B cell (primary cell): ENCODE measurements around the gene IL11RA. TPM values are rescaled to one million over a fixed set of nuclear protein-coding genes. Genes with fewer than 3 reads are reported as not detected.
A peak's percentile ranks its signal among the peaks of the same experiment; 100 is the strongest.

Experiments
- ATAC-seq: fragments of 200-7000 bp; cut with Tn5 transposase; one replicate; pipeline ENCODE4 v1.10.0; 2021; ENCODE audit warnings: low read depth, mild to moderate bottlenecking, moderate number of reproducible peaks, moderate library complexity
- CTCF ChIA-PET: fragments of 350-600 bp; sonication (Branson Sonifier 250); formaldehyde crosslinking; loops from one replicate; lab custom pipeline; 2021; ENCODE audit warnings: antibody characterized with exemption, inconsistent platforms; lab: Charles Lee
- POLR2A ChIA-PET: fragments of 350-600 bp; sonication (Branson Sonifier 250); formaldehyde crosslinking; loops from one replicate; lab custom pipeline; 2021; ENCODE audit warnings: antibody characterized with exemption; lab: Charles Lee
- DNase-seq: peaks from one replicate; pipeline ENCODE4 v3.0.0; 2013
- H2AFZ ChIP-seq: 2 replicates; pipeline ENCODE4 v1.6.1; 2012; ENCODE audit warnings: mild to moderate bottlenecking, low read depth, low read length; ENCODE audit not compliant: insufficient read depth, poor library complexity, severe bottlenecking
- H3K27ac ChIP-seq, 2 donors: 1 replicate in 1 of 2; 2 replicates in 1 of 2; pipeline ENCODE4 v1.5.1; 2012 to 2013; ENCODE audit warnings: low read length in 2 of 2, mild to moderate bottlenecking in 2 of 2, moderate library complexity in 1 of 2
- H3K27me3 ChIP-seq, 4 experiments: fragments of 200-600 bp in 1 of 4; sonication (generic) in 1 of 4; replicated peaks in 1 of 4; 1 replicate in 2 of 4; 2 replicates in 2 of 4; pipeline versions ENCODE4 v1.6.1 to v1.7.0; 2013 to 2016; ENCODE audit warnings: low read length in 3 of 4, mild to moderate bottlenecking in 2 of 4, mixed read lengths in 1 of 4, moderate library complexity in 1 of 4; ENCODE audit not compliant: insufficient read depth in 4 of 4, control insufficient read depth in 3 of 4; ENCODE audit errors: control extremely low read depth in 1 of 4
- H3K36me3 ChIP-seq, 2 experiments: replicated peaks in 1 of 2; 1 replicate in 1 of 2; 2 replicates in 1 of 2; pipeline versions ENCODE4 v1.6.1 to v1.7.1; 2013; ENCODE audit warnings: low read length in 1 of 2; ENCODE audit not compliant: insufficient read depth in 2 of 2, control insufficient read depth in 1 of 2; ENCODE audit errors: control extremely low read depth in 1 of 2, extremely low read depth in 1 of 2
- H3K4me1 ChIP-seq, 2 donors: fragments of 200-600 bp in 1 of 2; sonication (generic) in 1 of 2; 1 replicate in 1 of 2; 2 replicates in 1 of 2; pipeline versions ENCODE4 v1.5.1 to v1.6.1; 2013 to 2017; ENCODE audit warnings: low read length in 2 of 2; ENCODE audit not compliant: control insufficient read depth in 2 of 2, insufficient read depth in 2 of 2
- H3K4me2 ChIP-seq: replicated peaks from 2 replicates; pipeline ENCODE3; 2012; ENCODE audit warnings: mild to moderate bottlenecking, low read depth, low read length; ENCODE audit not compliant: poor library complexity, severe bottlenecking
- H3K4me3 ChIP-seq, 5 experiments: fragments of 200-600 bp in 1 of 5; sonication (generic) in 1 of 5; 1 replicate in 3 of 5; 2 replicates in 2 of 5; pipeline versions ENCODE4 v1.5.1 to v1.7.0; 2011 to 2016; ENCODE audit warnings: low read length in 4 of 5, mild to moderate bottlenecking in 4 of 5, low read depth in 2 of 5, control low read depth in 1 of 5, moderate library complexity in 1 of 5; ENCODE audit not compliant: insufficient read depth in 1 of 5; ENCODE audit errors: control extremely low read depth in 1 of 5, extremely low read depth in 1 of 5
- H3K79me2 ChIP-seq: fragments of 200-600 bp; sonication (generic); one replicate; pipeline ENCODE4 v1.6.0; 2016; ENCODE audit warnings: low read length; ENCODE audit not compliant: control insufficient read depth, insufficient read depth
- H3K9ac ChIP-seq: fragments of 200-600 bp; sonication (generic); 2 replicates; pipeline ENCODE4 v1.6.1; 2017; ENCODE audit warnings: mild to moderate bottlenecking, low read length, moderate library complexity
- H3K9me3 ChIP-seq, 3 donors: one replicate each; pipeline versions ENCODE4 v1.6.1 to v1.7.1; 2013; ENCODE audit warnings: low read length in 2 of 3; ENCODE audit not compliant: control insufficient read depth in 2 of 3, insufficient read depth in 1 of 3; ENCODE audit errors: control extremely low read depth in 1 of 3
- H4K20me1 ChIP-seq: 2 replicates; pipeline ENCODE4 v1.6.0; 2012; ENCODE audit warnings: mild to moderate bottlenecking, low read length; ENCODE audit not compliant: insufficient read depth, control insufficient read depth, poor library complexity, severe bottlenecking
- H3K27ac Mint-ChIP-seq: one replicate; pipeline ENCODE4 v1.8.0; 2021; ENCODE audit warnings: mixed read lengths
- H3K27me3 Mint-ChIP-seq: one replicate; pipeline ENCODE4 v1.8.0; 2021; ENCODE audit warnings: mixed read lengths
- H3K4me1 Mint-ChIP-seq: one replicate; pipeline ENCODE4 v1.8.0; 2021; ENCODE audit warnings: mixed read lengths
- H3K4me3 Mint-ChIP-seq: one replicate; pipeline ENCODE4 v1.8.0; 2021; ENCODE audit warnings: mixed read lengths
- H3K9me3 Mint-ChIP-seq: one replicate; pipeline ENCODE4 v1.8.0; 2022; ENCODE audit warnings: mixed read lengths; ENCODE audit not compliant: insufficient read depth
- CTCF ChIP-seq: fragments of 200-600 bp; IDR thresholded peaks from one replicate; pipeline ENCODE4 v1.8.0; 2022; ENCODE audit warnings: antibody characterized with exemption, mild to moderate bottlenecking
- EZH2 ChIP-seq: IDR thresholded peaks from 2 replicates; pipeline ENCODE4 v1.6.1; 2012; ENCODE audit warnings: borderline replicate concordance, low read depth, mild to moderate bottlenecking, moderate library complexity, low read length; ENCODE audit not compliant: insufficient read depth, poor library complexity, severe bottlenecking
- WGBS: methylation state at CpG from one replicate; pipeline ENCODE4 v1.1.5; 2013; ENCODE audit warnings: missing lambda C conversion rate; ENCODE audit not compliant: insufficient coverage; 5-methylcytosine and 5-hydroxymethylcytosine counted together
- intact Hi-C: fragments of 100-400 bp; cut with micrococcal nuclease; formaldehyde crosslinking; loops from one replicate; pipeline ENCODE4 v1.10.0; 2022
- polyA plus RNA-seq: library from polyadenylated mRNA; depleted of rRNA; stranded (reverse); fragments of >200 nt; gene quantifications from 2 replicates; pipeline ENCODE4 v1.2.3, GENCODE V29; 2012
- total RNA-seq, 2 donors: library from RNA; stranded (reverse); fragments of 120-200 nt in 1 of 2; gene quantifications; 1 replicate in 1 of 2; 2 replicates in 1 of 2; pipeline versions ENCODE4 v1.2.3 to v1.2.4, GENCODE V29; 2013 to 2022

IL11RA gene
- total and polyA plus RNA-seq, 2 donors (not counting 1 experiment from before 2014, with no cell fraction given), result 47.3 to 58.0 TPM

- DNase-seq, result no peak
- no peak for ATAC-seq
- Histone ChIP-seq H3K27ac (no peak overlapping the region), H3K4me2 (peak overlapping the region; percentile 81), H3K27me3 (peaks cover 0 to 61% (median 47%) of the 10 kb centered on the region in 4 experiments), H3K36me3 (no peaks in the 10 kb centered on the region), H3K4me3 (peak overlapping the region in 2 of 5 experiments; percentile 18 to 57), H2AFZ (peak overlapping the region; percentile 58), H3K79me2 (peaks cover 5% of the 10 kb centered on the region), H4K20me1 (peaks cover 13% of the 10 kb centered on the region), H3K9me3 (peaks cover 0 to 18% (median 0%) of the 10 kb centered on the region in 3 donors), H3K4me1 (peaks cover 23 to 27% of the 10 kb centered on the region in 2 donors), H3K9ac (peak overlapping the region; percentile 53)
- TF ChIP-seq EZH2, result no peak
- no peak for TF ChIP-seq CTCF
- no peaks in the 10 kb centered on the region for H3K9me3 Mint-ChIP-seq
- CTCF ChIA-PET, result interaction anchor here (0.7 to 1.3 kb wide), 6 partner anchors 8 to 26 kb away, joined by 3 to 6 read pairs (median 4); partner anchors contain the start of genes RPP25L and SIGMAR1
- WGBS, result 16% methylated on average over 4 of the region's 5 CpGs
- H3K4me1 Mint-ChIP-seq, result peaks cover 17% of the 10 kb centered on the region
- POLR2A ChIA-PET, result interaction anchor here (0.6 kb wide), 1 partner anchor 13 kb away, joined by 3 read pairs; no protein-coding TSS in a partner anchor
- H3K27ac Mint-ChIP-seq, result no peak overlapping the region
- H3K4me3 Mint-ChIP-seq, result peak overlapping the region; percentile 91
- intact Hi-C loops, result loop anchor here (2.0 kb wide), 1 partner anchor 17 kb away; the partner anchor contains the start of gene RPP25L
- H3K27me3 Mint-ChIP-seq, result peaks cover 50% of the 10 kb centered on the region
Observed at GRCh38 chr9:34629491-34629808, 22.5 kb upstream of the IL11RA start.

- no peak for TF ChIP-seq CTCF
- no peak for TF ChIP-seq EZH2
- peaks cover 18% of the 10 kb centered on the region for H4K20me1 ChIP-seq
- H3K4me2 ChIP-seq, result no peak overlapping the region
- peaks cover 16% of the 10 kb centered on the region for H3K79me2 ChIP-seq
- H3K4me1 Mint-ChIP-seq, result peaks cover 19% of the 10 kb centered on the region
- no peak overlapping the region for H3K27ac ChIP-seq
- H3K9ac ChIP-seq, result no peak overlapping the region
- ATAC-seq, result no peak
- peak overlapping the region; percentile 91 for H3K4me3 Mint-ChIP-seq
- WGBS, result 61% methylated on average over 5 of the region's 5 CpGs
- H3K27ac Mint-ChIP-seq, result no peak overlapping the region
- ChIA-PET CTCF (interaction anchor here (1.1 to 1.6 kb wide), 4 partner anchors 10 to 27 kb away, joined by 3 to 5 read pairs (median 4); partner anchors contain the start of genes DCTN3 and RPP25L), POLR2A (no interaction called here)
- H3K9me3 Mint-ChIP-seq, result no peaks in the 10 kb centered on the region
- no peak for DNase-seq
- intact Hi-C loops, result no loop called here
- no peak overlapping the region for H2AFZ ChIP-seq
- peaks cover 20 to 23% of the 10 kb centered on the region in 2 donors for H3K4me1 ChIP-seq
- H3K27me3 Mint-ChIP-seq, result peaks cover 45% of the 10 kb centered on the region
- H3K27me3 ChIP-seq, result peaks cover 0 to 50% (median 38%) of the 10 kb centered on the region in 4 experiments
- H3K36me3 ChIP-seq, result peaks cover 0 to 3% of the 10 kb centered on the region in 2 experiments
- no peak overlapping the region for H3K4me3 ChIP-seq
- peaks cover 0 to 11% (median 0%) of the 10 kb centered on the region in 3 donors for H3K9me3 ChIP-seq
Observed at GRCh38 chr9:34630402-34631154, 21.4 kb upstream of the IL11RA start.
